SK-N-MC (cell line): ENCODE measurements around the gene GALK2.
"Not testable (repeated sequence)": the region's sequence is repeated elsewhere in the genome, so short reads cannot be mapped to it uniquely, and the experiment has no call there.

Experiments used
- DNase-seq: peaks from one replicate; pipeline ENCODE4 v3.0.0-alpha.2; 2011; ENCODE audit warnings: low read depth, low spot score
- H3K27ac ChIP-seq: fragments of 200-600 bp; sonication (generic); 2 replicates; pipeline ENCODE4 v1.5.1; 2016; ENCODE audit warnings: mixed run types
- H3K36me3 ChIP-seq: fragments of 200-600 bp; sonication (generic); 2 replicates; pipeline ENCODE4 v1.6.1; 2017; ENCODE audit warnings: antibody characterized with exemption, low read length, mixed read lengths; ENCODE audit not compliant: insufficient read depth
- H3K4me3 ChIP-seq: fragments of 200-600 bp; sonication (generic); 2 replicates; pipeline ENCODE4 v1.5.1; 2016
- H3K9ac ChIP-seq: fragments of 200-600 bp; sonication (generic); 2 replicates; pipeline ENCODE4 v1.8.0; 2017; ENCODE audit warnings: mixed run types, mixed read lengths; ENCODE audit not compliant: insufficient read length
- H3K9me3 ChIP-seq: fragments of 200-600 bp; sonication (generic); 2 replicates; pipeline ENCODE4 v1.6.1; 2017; ENCODE audit warnings: low read depth, mild to moderate bottlenecking, antibody characterized with exemption, low read length, moderate library complexity, mixed read lengths
- EZH2 ChIP-seq: fragments of 200-600 bp; sonication (generic); IDR thresholded peaks from one replicate; pipeline ENCODE4 v1.6.1; 2017; ENCODE audit warnings: antibody characterized with exemption
- FOXP2 ChIP-seq: optimal IDR thresholded peaks from 2 replicates; pipeline ENCODE3; 2011; ENCODE audit warnings: mild to moderate bottlenecking, moderate library complexity; ENCODE audit not compliant: insufficient read depth; ENCODE audit errors: extremely low read length, control extremely low read depth
- POLR2AphosphoS5 ChIP-seq: IDR thresholded peaks from 2 replicates; pipeline ENCODE4 v1.6.1; 2012; ENCODE audit warnings: mild to moderate bottlenecking, low read depth, low read length, borderline replicate concordance

The GALK2 gene

GRCh38 chr15:49239105-49239504 is 69.1 kb downstream of the GALK2 start:
- Histone ChIP-seq H3K4me3 (no peak overlapping the region), H3K27ac (no peak overlapping the region), H3K9ac (no peak overlapping the region), H3K36me3 (peaks cover 3% of the 10 kb centered on the region; the same call in 1 of the 2 replicates), H3K9me3 (no peaks in the 10 kb centered on the region)
- no peak for TF ChIP-seq FOXP2
- no peak for DNase-seq

- no peak for DNase-seq
- H3K36me3 ChIP-seq, result peaks cover 3% of the 10 kb centered on the region; the same call in 1 of the 2 replicates
- no peak for TF ChIP-seq POLR2AphosphoS5
- no peak for TF ChIP-seq FOXP2
- TF ChIP-seq EZH2, result no peak
Measured at GRCh38 chr15:49242820-49243219, 72.8 kb downstream of the GALK2 start.

GRCh38 chr15:49247556-49248110 is 77.6 kb downstream of the GALK2 start:
- DNase-seq, result no peak
- H3K9me3 ChIP-seq, result no peaks in the 10 kb centered on the region
- no peak for TF ChIP-seq EZH2
- no peak for TF ChIP-seq POLR2AphosphoS5
- no peak for TF ChIP-seq FOXP2
- no peak overlapping the region for H3K4me3 ChIP-seq
- H3K27ac ChIP-seq, result no peak overlapping the region
- no peak overlapping the region for H3K9ac ChIP-seq
- H3K36me3 ChIP-seq, result peaks cover 3% of the 10 kb centered on the region; the same call in 1 of the 2 replicates

More at GRCh38 chr15:49242820-49243219, 72.8 kb downstream of the GALK2 start:
- Histone ChIP-seq H3K9me3 (no peaks in the 10 kb centered on the region), H3K9ac (no peak overlapping the region), H3K4me3 (no peak overlapping the region), H3K27ac (no peak overlapping the region)

GRCh38 chr15:49248291-49248690 is 78.2 kb downstream of the GALK2 start:
- Histone ChIP-seq H3K27ac (no peak overlapping the region), H3K4me3 (no peak overlapping the region), H3K9me3 (no peaks in the 10 kb centered on the region), H3K36me3 (no peaks in the 10 kb centered on the region; the same call in 1 of the 2 replicates), H3K9ac (no peak overlapping the region)
- no peak for DNase-seq
- no peak for TF ChIP-seq POLR2AphosphoS5
- no peak for TF ChIP-seq EZH2
- TF ChIP-seq FOXP2, result no peak

GRCh38 chr15:49255966-49256759 is 86.1 kb downstream of the GALK2 start:
- H3K9ac ChIP-seq, result no peak overlapping the region
- TF ChIP-seq POLR2AphosphoS5 (no peak), FOXP2 (no peak), EZH2 (no peak)
- no peak for DNase-seq
- no peaks in the 10 kb centered on the region for H3K36me3 ChIP-seq
- no peak overlapping the region for H3K27ac ChIP-seq
- H3K4me3 ChIP-seq, result no peak overlapping the region
- no peaks in the 10 kb centered on the region for H3K9me3 ChIP-seq

GRCh38 chr15:49265117-49265516 is 95.1 kb downstream of the GALK2 start:
- H3K9me3 ChIP-seq, DNase-seq, H3K36me3 ChIP-seq, H3K9ac ChIP-seq, H3K4me3 ChIP-seq, H3K27ac ChIP-seq: not testable (repeated sequence)

GRCh38 chr15:49265911-49266310 is 95.9 kb downstream of the GALK2 start:
- H3K27ac ChIP-seq, result no peak overlapping the region

GRCh38 chr15:49270541-49271421 is 100.7 kb downstream of the GALK2 start:
- H3K9ac ChIP-seq, result no peak overlapping the region
- H3K4me3 ChIP-seq, result no peak overlapping the region
- H3K9me3 ChIP-seq, result no peaks in the 10 kb centered on the region
- no peak overlapping the region for H3K27ac ChIP-seq
- no peak for DNase-seq
- no peaks in the 10 kb centered on the region for H3K36me3 ChIP-seq
- TF ChIP-seq FOXP2 (no peak), EZH2 (no peak), POLR2AphosphoS5 (no peak)

More at GRCh38 chr15:49265911-49266310, 95.9 kb downstream of the GALK2 start:
- H3K9me3 ChIP-seq, result no peaks in the 10 kb centered on the region
- no peak overlapping the region for H3K9ac ChIP-seq
- H3K4me3 ChIP-seq, result no peak overlapping the region
- H3K36me3 ChIP-seq, result no peaks in the 10 kb centered on the region
- DNase-seq, result no peak
- TF ChIP-seq EZH2, result no peak
- no peak for TF ChIP-seq FOXP2
- TF ChIP-seq POLR2AphosphoS5, result no peak
